Left forelimb (tissue), 1 donor: ENCODE data around the gene HMGN1.
A peak's percentile ranks its signal among the peaks of the same experiment; 100 is the strongest.

Source experiments
- DNase-seq: peaks from one replicate; pipeline ENCODE4 v3.0.0-alpha.2; 2018; ENCODE audit warnings: low spot score

Gene HMGN1

DNA sequence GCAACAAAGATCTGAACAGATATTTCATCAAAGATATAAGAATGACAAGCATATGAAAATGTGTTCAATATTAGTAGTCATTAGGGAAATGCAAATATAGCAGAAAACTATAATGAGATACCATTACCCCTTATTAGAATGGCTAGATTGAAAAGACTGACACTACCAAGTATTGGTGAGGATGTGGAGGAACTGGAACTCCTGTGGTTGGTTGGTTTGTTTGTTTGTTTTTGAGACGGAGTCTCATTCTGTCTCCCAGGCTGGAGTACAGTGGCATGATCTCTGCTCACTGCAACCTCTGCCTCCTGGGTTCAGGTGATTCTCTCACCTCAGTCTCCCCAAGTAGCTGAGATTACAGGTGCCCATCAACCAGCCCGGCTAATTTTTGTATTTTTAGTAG lies 18.9 kb upstream of the HMGN1 start:
- no peak for DNase-seq

- DNase-seq: no peak
Measured at GRCh38 chr21:39366563-39366962, 17.7 kb upstream of the HMGN1 start.

DNA sequence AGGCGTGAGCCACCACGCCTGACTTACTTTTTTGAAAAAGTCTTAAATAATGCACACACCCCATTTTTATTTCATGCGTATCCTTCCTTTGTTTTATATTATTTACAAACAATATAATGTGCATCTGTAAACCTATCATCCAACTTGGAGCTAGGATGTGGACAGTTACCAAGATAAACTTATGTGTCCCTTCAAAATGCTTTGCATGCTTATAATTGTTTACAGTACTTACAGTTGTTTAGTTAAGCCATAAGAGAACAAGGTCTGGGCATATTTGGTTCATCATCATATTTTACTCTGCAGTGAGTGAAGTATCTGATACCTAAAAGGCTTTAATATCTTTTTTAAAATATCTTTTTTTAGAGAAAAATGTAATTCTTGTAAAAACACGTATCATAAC lies 16.1 kb upstream of the HMGN1 start:
- DNase-seq: no peak

DNA sequence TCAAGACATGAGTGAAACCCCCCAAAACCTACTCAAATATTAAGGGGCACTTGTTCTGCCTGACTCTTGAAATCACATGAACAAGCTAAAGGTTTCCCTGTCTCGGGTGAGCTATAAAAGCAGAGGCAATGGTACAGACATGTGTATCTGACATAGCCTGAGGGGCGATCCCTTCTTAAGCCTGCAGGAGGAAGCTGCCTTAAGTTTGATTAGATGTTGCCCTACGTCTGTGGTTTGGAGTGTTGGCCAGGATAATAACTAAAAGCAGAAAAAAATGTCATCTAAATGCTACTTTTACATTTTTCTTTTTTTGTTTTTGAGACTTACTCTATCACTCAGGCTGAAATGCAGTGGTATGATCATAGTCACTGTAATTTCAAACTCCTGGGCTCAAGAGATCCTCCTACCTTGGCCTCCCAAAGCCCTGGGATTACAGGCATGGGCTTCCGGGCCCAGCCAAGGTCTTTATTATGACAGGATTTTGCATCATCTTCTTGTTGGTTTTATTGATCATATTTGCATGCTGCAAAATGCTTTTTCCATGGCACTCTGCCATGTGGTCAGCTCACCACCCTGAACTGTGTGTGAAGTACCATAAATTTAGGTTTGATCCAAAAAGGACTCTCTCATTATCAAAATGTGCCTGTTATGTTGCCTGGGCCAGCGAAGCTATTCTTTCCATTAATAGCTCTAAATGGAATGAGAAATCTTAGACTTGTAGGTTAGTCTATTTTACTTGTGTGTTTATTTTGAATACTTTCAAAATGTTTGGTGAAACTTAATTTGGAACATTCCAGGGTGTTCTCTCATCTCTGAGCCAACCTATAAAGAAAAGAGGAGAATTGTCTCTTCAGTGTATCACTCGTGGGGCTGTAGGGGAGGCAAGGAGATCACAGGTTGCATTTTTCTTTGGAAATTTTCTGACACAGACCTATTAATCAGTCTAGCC lies 15.0 kb upstream of the HMGN1 start:
- DNase-seq: no peak

DNA sequence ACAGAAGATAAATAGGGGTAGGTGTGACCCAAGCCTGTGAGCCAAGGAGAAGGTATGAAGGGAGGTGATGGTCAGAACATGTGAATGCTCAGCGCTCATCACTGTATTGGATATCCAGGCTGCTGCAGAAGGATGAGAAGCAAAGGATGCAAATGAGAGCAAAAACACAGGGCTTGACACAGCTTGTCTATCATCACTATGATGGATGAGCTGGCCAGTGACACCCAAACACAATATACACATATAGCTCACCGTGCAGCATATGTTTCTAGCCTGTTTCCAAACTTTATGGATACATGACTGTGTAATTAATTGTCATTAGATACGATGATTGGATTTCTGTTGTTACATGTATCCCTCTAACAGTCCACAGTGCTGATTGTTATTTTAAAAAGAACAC lies 13.8 kb upstream of the HMGN1 start:
- no peak for DNase-seq

DNA sequence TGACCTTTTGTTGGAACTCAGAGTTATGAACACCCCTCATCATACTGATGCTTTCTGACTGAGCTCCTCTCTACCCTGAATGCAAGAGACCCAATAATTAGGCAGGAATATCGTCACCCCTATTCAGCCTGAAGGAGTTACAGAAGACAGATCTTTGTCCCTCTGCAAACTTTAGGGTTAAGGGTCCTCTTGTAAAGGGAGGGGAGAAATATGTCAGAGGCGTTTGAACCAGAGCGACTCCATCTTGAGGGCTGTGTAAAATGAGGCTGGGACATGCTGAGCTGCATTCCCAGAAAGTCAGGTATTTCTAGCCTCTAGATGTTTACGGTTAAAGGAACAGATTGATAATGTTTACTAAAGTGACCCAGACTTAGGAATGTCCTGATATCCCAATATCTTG lies 10.5 kb upstream of the HMGN1 start:
- no peak for DNase-seq

DNA sequence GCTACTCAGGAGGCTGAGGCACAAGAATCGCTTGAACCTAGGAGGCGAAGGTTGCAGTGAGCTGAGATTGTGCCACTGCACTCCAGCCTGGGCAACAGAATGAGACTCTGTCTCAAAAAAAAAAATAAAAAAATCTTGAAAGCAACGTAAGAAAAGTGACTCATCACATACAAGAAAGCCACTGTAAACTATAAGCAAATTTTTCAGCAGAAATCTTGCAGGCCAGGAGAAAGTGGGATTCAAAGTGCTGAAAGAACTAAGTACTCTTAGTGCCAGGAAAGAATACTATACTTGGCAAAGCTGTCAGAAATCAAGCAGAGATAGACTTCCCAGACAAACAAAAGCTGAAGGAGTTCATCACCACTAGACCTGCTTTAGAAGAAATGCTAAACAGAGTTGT lies 4.4 kb upstream of the HMGN1 start:
- DNase-seq: no peak

DNA sequence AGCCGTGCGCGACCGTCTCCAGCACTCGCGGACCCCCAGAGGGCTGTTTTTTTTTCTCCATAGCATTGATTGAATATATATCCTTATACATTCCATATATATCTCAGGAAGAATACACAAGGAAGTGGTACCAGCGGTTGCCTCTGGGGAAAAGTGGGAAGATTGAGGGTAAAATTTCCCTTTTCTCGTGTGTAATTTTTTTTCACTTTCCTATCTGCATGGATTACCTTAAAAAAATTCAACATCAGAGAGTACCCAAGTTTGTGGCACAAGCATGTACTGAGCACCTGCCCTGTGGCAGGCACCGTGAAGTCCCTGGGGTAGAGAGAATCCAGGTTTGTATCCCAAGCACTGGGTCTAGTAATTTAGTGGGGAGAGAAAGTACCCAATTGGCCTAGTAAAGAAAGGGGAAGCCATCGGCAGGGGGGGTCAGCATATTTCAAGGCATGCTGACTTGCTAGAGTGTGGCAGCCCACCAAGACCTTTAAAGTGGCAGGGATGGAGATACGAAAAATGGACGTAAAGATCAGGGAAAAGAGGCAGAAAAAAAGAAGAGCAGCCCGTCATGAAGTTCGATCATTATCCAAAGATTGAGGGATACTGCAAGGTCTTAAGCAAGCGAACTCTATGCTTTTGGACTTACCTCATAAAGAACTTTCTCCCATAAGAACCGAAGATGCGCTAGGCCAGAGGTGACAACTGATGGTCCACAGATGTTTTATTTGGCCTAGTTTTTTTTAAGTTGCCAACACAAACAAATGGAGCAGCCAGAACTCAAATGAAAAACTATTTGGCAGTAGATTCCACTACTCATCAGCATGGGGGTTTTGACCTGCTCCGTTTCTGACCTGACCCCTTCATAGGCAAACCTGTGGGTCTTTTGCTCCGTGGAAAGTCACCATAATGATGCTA lies 1.5 kb upstream of the HMGN1 start:
- DNase-seq: no peak

GRCh38 chr21:39349211-39350093 lies 564 bp upstream of the HMGN1 start:
- peak; percentile 98 for DNase-seq

GRCh38 chr21:39348040-39348354 lies 891 bp downstream of the HMGN1 start:
- no peak for DNase-seq

- DNase-seq: no peak
Measured at GRCh38 chr21:39347537-39347936, 1.4 kb downstream of the HMGN1 start.

DNA sequence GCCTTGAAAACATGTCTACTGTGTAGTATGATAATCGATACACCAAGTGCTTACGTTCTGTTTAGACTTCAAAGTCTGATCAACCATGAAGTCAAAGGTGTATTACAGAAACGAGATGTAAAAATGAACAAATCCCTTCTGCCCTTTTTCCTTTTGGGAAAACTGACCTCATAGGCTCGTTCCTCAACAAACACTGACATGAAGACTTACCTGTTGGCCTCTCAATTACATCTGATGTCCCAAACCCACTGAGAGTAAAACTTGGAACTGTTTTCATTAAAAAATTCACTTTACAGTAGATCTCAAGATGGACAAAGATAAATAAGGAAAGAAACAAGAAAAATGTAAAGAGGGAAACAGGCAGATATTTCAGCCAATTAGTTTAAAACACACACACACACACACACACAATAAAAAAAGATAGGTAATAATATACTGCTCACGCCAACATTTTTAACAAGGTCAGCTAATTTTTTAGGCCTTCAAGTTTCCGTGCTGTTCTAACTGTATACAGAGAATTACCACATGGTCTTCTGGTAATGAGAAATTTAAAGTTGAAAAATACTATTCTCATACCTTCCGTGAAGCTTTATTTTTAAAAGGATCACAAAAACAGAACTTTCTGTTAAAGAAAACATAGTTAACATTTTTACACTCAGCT lies 2.1 kb downstream of the HMGN1 start:
- no peak for DNase-seq

DNA sequence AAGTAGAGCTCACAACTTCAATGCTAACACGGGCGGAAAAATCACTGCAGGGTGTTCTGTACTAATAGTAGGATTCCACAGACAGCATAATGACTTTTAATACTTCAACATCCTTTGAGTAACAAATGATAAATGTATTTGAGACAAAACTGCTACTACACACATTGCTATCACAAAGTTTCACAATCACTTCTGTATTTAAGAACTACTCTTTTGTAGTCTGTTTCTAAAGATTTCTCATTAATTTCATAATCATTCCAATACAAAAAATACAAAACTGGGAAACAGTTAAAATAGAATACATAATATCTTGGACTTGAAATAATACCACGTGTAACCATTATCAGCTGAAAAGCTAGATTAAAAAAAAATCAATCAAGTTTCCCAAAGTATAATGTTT lies 2.7 kb downstream of the HMGN1 start:
- DNase-seq: no peak

DNA sequence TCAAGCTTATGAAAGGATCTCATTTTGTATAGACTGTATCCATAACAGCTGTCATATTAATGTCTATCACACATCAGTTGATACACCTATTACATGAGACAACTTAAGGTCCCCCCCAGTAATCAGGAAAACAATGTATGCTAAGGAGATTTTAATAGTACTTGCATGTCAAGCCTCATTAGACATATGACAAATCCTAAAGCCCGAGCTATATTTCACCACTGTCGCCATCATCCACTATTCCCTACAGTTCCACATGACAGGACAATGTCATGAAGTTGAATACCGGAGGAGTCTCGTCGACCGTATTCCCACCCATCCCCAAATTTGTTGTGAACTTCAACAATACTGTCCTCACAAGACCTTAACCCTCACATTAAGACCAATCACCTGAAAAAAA lies 3.4 kb downstream of the HMGN1 start:
- no peak for DNase-seq

DNA sequence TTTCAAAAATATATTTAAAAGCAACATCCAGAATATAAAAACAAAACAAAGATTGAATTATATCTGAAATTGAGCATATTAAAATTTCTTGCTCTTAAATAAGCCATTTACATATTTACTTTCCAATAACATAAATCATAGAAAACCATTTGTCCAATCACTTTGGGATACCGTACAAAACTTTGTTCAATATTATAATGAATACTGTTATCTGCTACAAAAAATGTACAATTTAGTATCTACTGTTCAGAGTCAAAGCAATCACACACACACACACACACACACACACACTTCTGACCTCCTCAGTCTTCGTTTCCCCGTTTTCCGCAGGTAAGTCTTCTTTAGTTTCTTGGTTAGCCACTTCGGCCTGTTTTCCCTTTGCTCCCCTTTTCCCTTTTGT lies 4.0 kb downstream of the HMGN1 start:
- DNase-seq: no peak

GRCh38 chr21:39341249-39341923 lies 7.5 kb downstream of the HMGN1 start:
- no peak for DNase-seq

DNA sequence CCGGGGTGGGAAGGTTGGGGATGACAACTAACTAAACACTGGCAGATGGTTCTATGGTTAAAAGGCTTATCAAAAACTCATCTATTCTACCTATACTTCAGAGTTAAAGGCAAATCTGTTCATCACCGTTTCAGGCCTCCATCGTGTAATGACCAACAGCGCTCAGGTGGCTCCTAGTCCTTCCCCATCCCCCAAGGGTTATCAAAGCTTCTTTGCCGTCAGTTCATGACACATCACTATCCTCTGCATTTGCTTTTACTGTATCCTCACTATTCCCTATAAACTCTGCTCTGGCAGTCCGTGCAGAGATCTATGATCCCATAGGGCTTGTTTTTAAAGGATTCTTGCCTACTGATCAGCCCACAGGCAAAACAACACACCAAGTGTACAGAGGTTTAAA lies 8.2 kb downstream of the HMGN1 start:
- DNase-seq: no peak

DNA sequence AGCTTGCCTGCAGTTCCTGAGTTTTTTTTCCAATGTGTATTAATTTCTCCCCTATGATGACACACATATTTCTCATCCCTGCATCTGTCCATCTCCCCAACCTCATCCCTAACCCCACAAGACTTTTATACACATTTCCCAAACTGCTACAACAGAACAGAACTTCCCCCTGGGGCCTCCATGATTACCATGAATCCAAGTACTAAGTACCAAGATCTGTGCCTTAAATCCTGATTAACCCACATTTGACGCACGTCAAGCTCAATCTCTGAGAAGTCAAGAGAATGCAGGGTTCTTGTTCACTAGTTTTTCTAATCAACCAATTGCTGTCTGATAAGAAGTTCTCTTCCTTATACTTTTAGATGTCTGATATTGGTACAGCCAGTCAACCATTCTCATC lies 9.7 kb downstream of the HMGN1 start:
- no peak for DNase-seq

DNA sequence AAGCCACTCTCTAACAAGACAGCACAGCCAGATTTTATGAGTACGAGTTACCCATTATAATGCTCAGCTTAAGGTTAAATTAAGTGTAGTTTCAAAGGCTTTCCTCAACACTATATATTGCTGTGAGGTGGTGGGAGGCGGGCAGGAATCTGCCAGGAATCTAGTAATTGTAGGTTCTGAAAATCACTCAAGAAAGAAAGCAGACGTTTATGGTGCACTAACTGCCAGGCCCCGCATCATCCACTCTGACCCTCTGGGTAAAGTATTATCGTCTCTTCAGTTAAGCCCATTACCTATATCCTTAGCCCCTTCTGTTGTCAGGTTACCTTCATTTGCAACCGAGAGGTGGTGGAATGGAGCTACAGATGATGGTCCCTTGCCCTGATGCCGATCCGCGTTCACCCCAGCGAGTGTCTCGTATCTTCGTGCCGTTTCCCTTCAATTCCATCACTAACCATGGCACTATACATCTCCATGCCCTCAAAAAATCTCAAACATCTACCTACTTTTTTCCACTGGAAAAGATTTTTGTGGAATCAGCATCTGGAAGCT lies 12.4 kb downstream of the HMGN1 start:
- no peak for DNase-seq

- DNase-seq: no peak
Measured at GRCh38 chr21:39334611-39335010, 14.3 kb downstream of the HMGN1 start.

GRCh38 chr21:39332175-39332574 lies 16.7 kb downstream of the HMGN1 start:
- no peak for DNase-seq
